NOMO-1 treated with dmso at 0.1 percent for 144 hours (cell line): ENCODE data around the gene NEURL2.
"Not testable (repeated sequence)": the region's sequence is repeated elsewhere in the genome, so short reads cannot be mapped to it uniquely, and the experiment has no call there.

ENCODE experiments used
- DNase-seq: peaks from one replicate; lab custom pipeline; 2025; ENCODE audit not compliant: unreplicated experiment; lab: John Stamatoyannopoulos, UW

The NEURL2 gene

DNA sequence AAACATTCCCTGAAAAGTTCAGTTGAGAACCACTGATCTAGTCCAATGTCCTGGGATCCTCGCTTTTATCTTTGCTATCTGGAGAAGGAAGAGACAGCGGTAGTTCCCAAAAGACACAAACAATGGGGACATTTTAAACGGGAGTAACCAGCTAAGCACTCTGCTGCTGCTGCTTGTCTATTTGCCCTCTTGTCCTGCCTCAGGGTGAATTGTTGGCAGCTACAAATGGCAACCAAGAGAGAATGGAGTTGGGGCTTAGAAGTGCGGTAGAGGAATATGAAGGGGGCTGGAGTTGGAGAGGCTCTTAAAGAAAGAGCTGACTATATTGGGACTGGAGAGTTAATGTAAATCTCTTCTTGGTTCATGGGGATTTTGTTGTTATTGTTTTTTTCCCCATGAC is 16.4 kb downstream of the NEURL2 start:
- DNase-seq = no peak

DNA sequence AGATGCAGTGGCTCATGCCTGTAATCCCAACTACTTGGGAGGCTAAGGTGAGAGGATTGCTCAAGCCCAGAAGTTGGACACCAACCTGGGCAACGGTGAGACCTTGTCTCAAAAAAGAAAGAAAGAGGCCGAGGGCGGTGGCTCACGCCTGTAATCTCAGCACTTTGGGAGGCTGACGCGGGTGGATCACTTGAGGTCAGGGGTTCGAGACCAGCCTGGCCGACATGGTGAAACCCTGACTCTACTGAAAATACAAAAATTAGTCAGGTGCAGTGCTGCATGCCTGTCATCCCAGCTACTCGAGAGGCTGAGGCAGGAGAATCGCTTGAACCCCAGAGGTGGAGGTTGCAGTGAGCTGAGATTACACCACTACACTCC is 16.9 kb downstream of the NEURL2 start:
- DNase-seq = not testable (repeated sequence)

DNA sequence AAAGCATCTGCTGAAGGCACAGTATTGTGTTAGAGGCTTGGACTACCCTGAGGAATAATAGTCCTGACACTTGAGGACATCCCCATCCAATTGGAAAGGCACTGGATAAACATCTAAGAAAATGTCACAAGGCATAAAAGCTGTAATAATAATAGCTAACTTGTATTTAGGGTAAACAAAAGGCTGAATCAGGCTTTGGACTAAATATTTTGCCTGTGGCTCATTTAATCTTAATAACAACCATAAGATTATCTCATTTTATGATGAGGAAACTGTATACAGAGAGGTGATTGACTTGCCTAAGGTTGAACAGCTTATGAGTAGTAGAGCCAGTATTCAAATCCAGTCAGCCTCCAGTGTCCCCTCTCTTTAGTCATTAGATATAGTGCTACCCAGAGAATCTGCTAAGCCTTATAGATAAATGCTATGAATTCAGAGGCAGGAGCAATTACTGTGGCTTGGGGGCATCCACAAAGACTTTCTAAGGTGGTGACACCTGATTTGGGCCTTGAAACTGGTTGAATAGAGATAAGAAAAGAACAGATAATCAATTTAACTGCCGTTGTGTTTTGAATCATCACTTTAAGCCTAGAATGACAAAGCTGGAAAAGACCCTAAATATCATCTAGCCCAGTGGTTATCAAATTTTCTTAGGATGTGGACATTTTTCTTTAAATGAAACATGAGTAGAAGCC is 17.5 kb downstream of the NEURL2 start:
- no peak for DNase-seq

DNA sequence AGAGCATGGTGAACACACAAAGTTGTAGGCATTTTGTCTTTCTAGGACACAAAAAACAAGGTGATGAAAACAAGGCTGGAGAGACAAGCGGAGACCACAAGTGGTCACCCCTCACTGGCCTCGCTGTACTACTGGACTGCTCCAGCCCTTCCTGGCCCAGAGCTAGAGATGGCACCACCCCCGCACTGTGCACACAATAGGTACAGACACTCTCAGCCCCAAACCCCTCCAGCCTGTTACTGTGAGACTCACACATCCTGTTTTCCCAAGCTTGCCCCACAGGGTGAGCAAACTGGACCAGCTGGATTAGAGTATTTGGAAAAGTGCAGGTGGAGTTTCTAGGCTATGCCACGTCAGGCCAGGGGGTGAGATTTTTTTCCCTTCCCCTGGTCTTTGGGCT is 18.4 kb downstream of the NEURL2 start:
- DNase-seq = no peak

DNA sequence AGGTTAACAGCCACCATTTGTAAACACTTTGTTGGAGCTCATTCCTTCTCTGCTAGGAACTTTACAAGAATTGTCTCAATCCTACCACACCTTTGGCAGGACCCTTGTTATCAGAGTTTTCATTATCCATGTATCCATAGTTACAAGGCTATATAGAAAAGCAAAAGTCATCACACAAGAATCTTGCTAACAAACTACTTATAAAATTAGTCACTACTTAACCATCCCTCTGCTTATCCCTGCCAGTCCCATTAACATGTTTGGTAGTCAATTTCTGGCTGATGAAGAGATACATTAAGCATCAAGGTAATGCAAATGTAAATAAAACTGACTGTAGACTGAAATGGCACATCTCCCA is 23.2 kb downstream of the NEURL2 start:
- no peak for DNase-seq

DNA sequence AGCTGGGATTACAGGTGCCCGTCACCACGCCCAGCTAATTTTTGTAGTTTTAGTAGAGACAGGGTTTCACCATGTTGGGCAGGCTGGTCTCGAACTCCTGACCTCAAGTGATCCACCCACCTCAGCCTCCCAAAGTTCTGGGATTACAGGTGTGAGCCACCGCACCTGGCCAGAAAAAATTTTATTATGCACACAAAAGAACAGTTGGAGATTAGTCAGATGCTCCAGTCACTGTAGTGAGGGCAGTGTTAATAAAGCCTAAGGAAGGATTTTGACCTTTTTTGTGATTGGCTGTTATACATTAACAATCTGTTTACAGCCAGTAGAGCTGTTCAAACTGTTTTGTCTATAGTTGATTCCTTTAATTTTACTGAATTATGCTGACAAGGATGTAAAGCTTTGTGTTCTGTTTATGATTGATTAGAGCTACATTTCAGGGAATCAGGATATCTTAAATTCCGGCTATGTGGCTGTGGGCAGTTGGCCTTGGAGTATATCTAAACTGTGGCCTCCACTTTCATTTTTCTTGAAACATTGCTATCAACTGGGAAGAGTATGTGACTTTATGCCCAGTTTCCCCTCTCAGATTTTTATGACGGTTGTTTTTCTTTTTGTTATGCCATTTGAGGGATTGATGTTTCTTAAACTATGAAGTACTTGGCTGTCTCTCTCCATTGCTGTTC is 23.7 kb downstream of the NEURL2 start:
- DNase-seq = no peak

DNA sequence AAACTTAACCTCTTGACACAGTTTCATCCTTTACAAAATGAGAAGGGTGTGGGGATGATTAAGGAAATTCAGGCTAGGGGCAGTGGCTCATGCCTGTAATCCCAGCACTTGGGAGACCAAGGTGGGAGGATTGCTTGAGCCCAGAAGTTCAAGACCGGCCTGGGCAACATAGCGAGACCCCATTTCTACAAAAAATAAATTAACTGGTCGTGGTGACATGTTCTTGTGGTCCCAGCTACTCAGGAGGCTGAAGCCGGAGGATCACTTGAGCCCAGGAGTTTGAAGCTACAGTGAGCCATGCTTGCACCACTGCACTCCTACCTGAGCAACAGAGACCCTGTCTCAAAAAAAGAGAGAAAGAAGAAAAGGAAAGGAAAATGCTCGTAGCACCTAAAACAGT is 24.6 kb downstream of the NEURL2 start:
- DNase-seq = no peak

- DNase-seq = no peak
Observed at GRCh38 chr20:45863543-45864470, 27.2 kb downstream of the NEURL2 start.

- DNase-seq = no peak
Observed at GRCh38 chr20:45861221-45862075, 29.6 kb downstream of the NEURL2 start.

DNA sequence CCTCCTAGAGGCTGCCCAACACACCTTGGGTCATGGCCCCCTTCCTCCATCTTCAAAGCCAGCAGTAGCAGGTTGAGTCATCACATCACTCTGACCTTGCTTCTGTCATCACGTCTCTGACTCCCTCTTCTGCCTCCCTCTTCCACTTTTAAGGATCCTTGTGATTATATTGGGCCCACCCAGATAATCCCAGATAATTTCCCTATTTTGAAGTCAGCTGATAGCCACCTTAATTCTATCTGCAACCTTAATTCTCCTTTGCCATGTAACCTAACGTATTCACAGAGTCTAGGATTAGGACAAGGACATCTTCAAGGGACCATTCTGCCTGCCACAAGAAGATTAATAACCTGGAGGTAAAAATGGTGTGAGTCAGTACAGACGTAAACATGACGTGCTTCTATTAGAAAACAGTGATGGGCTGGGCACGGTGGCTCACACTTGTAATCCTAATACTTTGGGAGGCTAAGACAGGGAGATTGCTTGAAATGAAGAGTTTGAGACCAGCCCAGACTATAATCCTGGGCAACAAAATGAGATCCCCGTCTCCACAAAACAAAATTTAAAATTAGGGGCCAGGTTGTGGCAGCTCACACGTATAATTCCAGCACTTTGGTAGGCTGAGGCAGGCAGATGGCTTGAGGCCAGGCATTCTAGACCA is 30.3 kb downstream of the NEURL2 start:
- DNase-seq = no peak

- no peak for DNase-seq
Observed at GRCh38 chr20:45859916-45860315, 31.1 kb downstream of the NEURL2 start.

GRCh38 chr20:45857882-45858216 is 33.2 kb downstream of the NEURL2 start:
- DNase-seq = peak; percentile 38

GRCh38 chr20:45857114-45857881 is 33.7 kb downstream of the NEURL2 start, which contains the start of the genes ACOT8 and ZSWIM3:
ACOT8 (minus strand) TSS chr20:45857392; CDS start chr20:45857315, 77 bp downstream.
ZSWIM3 (plus strand) TSS chr20:45857614; CDS start chr20:45857826, 212 bp downstream.
- DNase-seq = peak; percentile 99

DNA sequence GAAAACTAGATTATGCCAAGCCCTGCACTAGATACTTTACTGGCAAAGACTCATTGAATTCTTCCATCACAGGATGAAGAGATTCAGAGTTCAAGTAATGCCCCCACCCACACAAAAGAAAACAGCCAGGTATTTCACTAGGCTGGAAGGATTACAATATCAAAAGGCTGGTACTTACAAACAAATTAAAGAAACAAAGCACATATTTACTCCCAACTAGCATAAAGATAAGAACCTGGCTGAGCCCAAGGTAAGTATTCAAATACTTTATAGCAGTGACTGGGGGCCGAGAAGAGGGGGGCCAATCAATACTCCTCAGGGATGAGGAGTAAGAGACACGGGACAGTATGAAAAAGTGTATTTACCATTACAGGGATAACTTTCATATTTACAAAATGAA is 37.5 kb downstream of the NEURL2 start:
- DNase-seq = no peak

DNA sequence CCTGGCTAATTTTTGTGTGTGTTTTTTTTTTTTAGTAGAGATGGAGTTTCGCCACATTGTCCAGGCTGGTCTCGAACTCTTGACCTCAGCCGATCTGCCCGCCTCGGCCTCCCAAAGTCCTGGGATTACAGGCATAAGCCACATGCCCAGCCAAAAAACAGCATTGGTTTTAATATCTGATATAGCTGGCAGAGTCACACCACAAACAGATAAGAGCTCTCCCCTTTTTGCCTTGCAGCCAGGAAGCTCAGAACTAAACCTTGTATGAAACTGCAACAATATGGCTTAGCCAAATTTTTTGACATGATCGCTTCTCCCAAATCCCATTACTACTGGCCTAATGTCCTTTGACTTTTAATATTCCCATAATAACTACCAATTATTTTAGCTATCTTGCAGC is 38.7 kb downstream of the NEURL2 start:
- DNase-seq = no peak

DNA sequence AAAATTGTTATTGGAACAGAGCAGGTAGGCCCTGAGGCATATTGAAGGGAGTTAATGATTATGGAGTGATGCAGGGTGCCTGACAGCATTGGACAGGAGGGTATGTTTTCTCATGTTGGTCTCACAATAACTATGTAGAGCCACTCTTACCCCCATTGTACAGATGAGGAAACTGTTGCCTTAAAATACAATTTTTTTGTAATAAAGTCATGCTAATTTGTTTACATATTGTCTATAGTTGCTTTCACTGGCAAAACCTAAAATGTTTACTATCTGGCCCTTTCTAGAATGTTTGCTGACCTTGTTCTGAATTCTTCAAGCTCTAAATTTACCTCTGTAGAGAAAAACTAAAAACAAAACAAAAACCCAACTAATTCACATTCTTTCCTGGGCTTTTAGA is 39.5 kb downstream of the NEURL2 start:
- no peak for DNase-seq

DNA sequence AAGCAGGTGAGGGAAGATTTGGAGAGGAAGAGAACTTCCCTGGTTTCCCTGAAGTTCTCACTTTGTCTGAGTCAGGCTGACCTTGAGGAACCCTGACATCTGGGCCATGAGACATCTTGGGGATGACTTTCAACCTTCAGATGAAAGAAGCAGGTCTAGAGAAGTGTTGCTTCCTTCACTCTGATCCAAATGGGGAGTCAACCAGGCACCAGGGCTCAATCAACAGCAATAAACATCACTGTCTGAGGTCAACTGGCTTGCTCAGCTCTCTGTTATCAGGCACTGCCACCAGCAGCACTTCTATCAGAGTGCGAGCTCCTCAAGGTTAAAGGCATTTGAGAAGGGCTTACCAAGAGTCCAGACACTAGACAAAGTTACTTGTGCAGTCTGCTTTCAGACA is 40.1 kb downstream of the NEURL2 start:
- DNase-seq = no peak

GRCh38 chr20:45850238-45850637 is 40.8 kb downstream of the NEURL2 start:
- no peak for DNase-seq

DNA sequence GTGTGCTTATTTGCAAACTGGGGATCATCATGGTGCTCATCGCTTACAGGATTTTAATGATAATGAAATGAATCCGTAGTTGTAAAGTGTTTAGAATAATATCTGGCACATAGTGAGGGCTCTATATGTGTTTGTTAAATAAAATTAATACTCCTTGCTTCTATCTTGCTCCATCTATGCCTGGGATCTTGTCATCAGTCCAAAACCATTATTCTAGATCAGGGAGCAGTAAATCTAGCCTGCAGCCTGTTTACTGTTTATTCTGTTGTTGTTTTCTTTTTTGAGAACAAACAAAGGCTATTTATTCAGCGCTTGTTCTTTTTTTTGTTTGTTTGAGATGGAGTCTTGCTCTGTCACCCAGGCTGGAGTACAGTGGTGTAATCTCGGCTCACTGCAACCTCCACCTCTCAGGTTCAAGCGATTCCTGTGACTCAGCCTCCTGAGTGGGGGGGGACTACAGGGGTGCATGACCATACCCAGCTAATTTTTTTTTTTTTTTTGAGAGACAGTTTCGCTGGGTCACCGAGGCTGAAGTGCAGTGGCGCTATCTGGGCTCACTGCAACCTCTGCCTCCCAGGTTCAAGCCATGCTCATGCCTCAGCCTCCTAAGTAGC is 41.9 kb downstream of the NEURL2 start:
- DNase-seq = no peak
